GM21786 (cell line): ENCODE data around the gene SEMA3B.
"Not testable (repeated sequence)": the region's sequence is repeated elsewhere in the genome, so short reads cannot be mapped to it uniquely, and the experiment has no call there.

Source experiments
- ATAC-seq: cut with Tn5 transposase; IDR thresholded peaks from one replicate; pipeline ENCODE4 v1.9.1; 2021; ENCODE audit not compliant: unreplicated experiment

The SEMA3B gene

GRCh38 chr3:50271314-50271936 lies 2.5 kb downstream of the SEMA3B start:
- ATAC-seq, result no peak

DNA sequence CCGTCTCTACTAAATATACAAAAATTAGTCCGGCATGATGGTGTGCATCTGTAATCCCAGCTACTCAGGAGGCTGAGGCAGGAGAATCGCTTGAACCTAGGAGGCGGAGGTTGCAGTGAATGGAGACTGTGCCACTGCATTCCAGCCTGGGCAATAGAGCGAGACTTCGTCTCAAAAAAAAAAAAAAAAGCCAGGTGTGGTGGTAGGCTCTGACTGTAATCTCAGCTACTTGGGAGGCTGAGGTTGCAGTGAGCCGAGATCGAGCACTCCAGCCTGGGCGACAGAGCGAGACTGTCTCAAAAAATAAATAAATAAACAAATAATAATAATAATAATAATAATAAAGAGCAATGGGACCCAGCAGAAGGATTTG lies 3.6 kb downstream of the SEMA3B start:
- ATAC-seq, result not testable (repeated sequence)

DNA sequence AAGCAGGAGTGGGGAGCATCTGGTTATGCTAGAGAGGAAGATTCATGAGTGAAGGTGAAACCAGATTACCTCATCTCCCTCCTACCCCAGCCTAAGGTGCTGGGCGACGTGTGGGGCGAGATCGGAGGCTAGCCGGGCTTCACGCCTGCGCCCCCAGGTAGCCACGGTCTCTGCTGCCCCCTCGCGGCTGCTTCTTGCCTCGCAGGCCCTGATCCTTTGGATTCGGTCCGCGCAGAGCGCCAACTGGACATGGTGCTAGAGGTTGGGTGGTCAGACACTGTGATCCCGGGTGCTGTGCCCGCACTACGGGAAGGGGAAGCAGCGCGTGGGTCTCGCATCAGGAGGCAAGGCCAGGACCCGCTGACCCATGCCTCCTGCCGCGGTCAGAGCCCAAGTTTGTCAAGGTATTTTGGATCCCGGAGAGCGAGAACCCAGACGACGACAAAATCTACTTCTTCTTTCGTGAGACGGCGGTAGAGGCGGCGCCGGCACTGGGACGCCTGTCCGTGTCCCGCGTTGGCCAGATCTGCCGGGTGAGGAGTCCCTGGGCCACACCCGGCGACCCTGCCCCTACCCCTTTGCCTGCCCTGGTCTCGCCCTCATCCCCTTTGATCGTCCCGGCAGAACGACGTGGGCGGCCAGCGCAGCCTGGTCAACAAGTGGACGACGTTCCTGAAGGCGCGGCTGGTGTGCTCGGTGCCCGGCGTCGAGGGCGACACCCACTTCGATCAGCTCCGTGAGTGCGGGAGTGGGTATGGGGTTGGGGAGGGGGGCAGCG lies 4.2 kb downstream of the SEMA3B start:
- peak; percentile 93 for ATAC-seq

- no peak for ATAC-seq
Measured at GRCh38 chr3:50273689-50274065, 4.7 kb downstream of the SEMA3B start.

GRCh38 chr3:50274371-50275104 lies 5.6 kb downstream of the SEMA3B start:
- ATAC-seq, result no peak

- no peak for ATAC-seq
Measured at GRCh38 chr3:50275141-50275995, 6.4 kb downstream of the SEMA3B start.

DNA sequence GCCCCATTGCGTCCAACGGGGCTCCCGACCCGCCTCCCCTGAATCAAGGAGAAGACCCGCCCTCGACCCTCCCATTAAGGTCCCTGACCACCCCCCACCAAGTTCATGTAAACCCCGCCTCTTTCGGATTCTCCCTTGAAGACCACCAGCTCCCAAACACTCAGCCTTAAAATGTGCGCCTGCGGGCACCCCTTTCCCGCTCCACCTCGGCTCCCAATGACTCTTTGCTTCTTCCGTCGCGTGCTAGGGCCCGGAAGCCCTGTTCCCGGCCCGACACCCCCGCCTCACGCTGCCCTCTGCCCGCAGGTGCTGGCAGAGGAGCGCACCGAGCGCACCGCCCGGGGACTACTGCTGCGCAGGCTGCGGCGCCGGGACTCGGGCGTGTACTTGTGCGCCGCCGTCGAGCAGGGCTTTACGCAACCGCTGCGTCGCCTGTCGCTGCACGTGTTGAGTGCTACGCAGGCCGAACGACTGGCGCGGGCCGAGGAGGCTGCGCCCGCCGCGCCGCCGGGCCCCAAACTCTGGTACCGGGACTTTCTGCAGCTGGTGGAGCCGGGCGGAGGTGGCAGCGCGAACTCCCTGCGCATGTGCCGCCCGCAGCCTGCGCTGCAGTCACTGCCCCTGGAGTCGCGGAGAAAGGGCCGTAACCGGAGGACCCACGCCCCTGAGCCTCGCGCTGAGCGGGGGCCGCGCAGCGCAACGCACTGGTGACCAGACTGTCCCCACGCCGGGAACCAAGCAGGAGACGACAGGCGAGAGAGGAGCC lies 7.2 kb downstream of the SEMA3B start:
- ATAC-seq, result no peak

- ATAC-seq, result no peak
Measured at GRCh38 chr3:50276762-50277101, 7.8 kb downstream of the SEMA3B start.

DNA sequence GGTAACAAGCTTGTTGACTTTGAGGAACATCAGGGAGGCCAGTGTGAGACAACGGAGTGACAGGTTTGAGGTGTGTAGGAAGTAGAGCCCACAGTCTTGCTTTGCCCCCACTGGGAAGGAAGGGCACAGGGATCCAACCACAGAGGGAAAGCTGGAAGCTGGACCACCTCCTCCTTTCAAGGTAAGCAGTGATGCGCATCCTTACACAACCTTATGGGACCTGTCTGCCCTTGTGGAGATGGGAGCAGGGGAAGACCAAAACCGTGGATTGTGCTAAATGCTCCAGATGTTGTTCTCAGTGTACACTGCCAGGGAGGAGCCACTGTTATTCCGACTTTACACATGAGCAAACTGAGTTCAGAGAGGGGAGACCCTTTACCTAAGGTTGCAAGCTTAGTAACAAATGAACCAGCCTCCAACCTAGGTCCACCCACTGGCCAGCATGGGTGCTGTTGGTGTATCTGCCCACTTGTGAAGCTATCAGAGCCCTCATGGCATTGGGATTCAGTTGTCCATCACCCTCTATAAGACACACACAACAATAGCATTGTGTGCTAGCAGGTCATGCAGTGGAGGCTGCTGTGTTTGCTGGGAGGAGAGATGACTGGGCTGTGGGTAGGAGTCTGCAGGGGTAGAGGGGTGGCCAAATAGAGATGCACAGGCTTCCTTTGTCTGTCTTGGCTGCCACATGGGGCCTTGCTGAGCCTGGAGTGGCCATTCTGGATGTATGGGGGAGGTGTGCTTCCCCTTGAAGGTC lies 9.4 kb downstream of the SEMA3B start:
- no peak for ATAC-seq

GRCh38 chr3:50278880-50279224 lies 9.9 kb downstream of the SEMA3B start, which contains the start of gene LSMEM2:
Gene LSMEM2 (plus strand): TSS chr3:50279087. CDS start chr3:50279114, 27 bp downstream.
- ATAC-seq, result no peak

DNA sequence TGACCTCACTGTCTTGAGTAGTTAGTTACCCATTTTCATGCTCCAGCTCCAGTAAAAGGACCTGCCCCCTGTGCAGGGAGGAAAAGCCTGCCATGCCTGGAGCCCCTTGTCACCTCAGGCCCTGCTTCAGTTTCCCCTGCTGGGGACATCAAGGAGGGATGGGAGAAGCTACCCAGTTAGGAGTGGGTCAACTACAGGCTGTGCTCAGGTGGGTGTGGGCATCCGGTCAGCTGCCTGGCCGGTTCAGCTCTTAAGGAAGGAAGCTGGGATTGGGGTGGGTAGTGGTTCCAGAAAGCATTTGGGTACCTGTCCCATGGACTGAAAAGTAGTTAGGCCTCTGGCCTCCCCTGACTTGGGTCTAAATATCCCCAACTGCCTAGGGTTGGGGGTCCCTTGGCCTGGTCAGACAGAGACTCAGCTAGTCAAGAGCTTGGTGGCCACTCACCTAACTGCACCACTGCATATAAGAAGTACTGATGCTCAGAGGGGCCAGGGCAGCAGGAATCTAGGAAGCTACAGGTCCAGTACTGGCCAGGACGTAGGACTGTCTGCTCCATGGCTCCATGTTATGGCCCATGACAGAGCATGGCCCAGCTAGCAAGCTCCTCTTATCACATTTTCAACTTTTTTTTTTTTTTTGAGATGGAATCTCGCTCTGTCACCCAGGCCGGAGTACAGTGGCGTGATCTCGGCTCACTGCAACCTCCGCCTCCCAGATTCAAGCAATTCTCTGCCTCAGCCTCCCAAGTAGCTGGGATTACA lies 10.5 kb downstream of the SEMA3B start:
- no peak for ATAC-seq

DNA sequence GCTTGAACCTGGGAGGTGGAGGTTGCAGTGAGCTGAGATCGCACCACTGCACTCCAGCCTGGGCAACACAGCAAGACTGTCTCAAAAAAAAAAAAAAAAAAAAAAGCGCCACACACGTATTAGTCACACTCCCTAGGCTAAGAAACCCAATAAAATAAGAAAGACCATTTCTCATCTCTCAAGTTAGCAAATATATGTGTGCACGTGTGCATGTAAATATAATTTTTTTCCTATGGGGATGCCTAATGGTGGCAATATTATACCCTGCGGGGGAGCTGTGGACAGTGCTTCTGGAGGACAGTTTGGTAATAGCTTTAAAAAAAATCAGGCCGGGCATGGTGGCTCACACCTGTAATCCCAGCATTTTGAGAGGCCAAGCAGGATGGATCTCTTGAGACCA lies 15.2 kb downstream of the SEMA3B start:
- ATAC-seq, result not testable (repeated sequence)

DNA sequence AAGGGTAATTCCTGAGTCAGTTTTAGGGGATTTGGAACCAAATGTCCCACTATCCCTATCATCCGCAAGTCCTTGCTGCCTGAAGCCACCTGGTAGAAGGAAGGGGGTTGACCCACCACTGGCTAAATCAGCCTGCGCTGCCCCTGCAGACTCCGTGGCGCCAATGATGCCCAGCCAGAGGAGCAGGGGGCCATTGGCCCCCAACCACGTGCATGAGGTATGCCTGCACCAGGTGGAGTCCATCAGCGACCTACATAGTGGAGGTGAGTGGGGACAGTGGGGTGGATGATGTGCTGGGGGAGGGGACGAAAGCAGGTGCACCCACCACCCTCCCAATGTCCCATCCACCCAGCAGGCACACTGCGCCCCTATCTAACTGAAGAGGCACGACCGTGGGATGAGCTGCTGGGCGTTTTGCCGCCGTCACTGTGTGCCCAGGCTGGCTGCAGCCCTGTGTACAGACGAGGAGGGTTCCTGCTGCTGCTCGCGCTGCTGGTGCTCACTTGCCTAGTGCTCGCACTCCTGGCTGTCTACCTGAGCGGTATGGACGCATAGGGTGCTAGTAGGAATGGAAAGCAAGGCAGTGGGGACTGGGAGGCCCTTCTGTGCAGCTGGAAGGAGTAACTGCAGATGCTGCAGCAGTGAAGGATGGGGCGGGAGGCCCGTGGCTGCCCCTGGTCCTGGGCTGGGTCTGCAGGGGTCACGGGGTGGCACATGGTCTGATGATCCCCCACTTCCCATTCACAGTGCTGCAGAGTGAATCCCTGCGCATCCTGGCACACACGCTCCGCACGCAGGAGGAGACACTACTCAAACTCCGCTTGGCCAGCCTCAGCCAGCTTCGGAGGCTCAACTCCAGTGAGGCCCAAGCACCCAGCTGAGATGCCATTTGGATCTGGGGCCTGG lies 17.6 kb downstream of the SEMA3B start:
- ATAC-seq, result no peak

DNA sequence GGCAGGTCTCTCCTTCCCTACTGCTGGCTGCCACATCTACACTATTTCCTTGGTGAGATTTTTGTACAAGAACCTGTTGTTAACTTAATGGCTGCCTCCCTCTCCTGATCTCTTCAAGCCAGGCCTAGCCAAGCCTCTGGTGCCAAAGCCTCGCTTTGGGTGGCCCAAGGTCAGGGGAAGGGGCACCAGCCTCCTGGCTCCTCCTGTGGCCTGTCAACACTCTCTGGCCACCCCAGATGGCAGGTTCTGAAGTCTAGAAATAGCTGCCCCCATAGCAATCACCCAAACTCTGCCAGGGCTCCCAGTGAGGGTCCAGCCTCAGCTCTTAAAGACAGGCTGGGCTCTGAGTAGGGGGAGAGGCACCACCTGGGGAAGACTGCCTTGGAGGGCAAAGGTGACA lies 18.3 kb downstream of the SEMA3B start:
- ATAC-seq, result no peak

- no peak for ATAC-seq
Measured at GRCh38 chr3:50288387-50289007, 19.6 kb downstream of the SEMA3B start.

GRCh38 chr3:50289130-50289529 lies 20.2 kb downstream of the SEMA3B start:
- no peak for ATAC-seq

GRCh38 chr3:50290161-50290641 lies 21.3 kb downstream of the SEMA3B start:
- no peak for ATAC-seq
